OCI-LY7 (cell line): ENCODE results near the gene ZCCHC10. TPM values are rescaled to one million over a fixed set of nuclear protein-coding genes. Genes with fewer than 3 reads are reported as not detected.
A peak's percentile ranks its signal among the peaks of the same experiment; 100 is the strongest.

Source experiments
- BruUV-seq: library from RNA; stranded (reverse); fragments of 400-500 nt; replicated peaks from 2 replicates; lab custom pipeline; 2021; lab: Mats Ljungman, UMichigan
- CTCF ChIA-PET: fragments of 300-600 bp; sonication (Branson Sonifier 250); formaldehyde crosslinking; loops from one replicate; lab custom pipeline; 2022; ENCODE audit warnings: antibody characterized with exemption; ENCODE audit not compliant: unreplicated experiment; lab: Charles Lee
- POLR2A ChIA-PET: fragments of 300-600 bp; sonication (Branson Sonifier 250); formaldehyde crosslinking; loops from one replicate; lab custom pipeline; 2022; ENCODE audit warnings: antibody characterized with exemption; lab: Charles Lee
- DNase-seq: peaks from one replicate; pipeline ENCODE4 v3.0.0-alpha.2; 2015; ENCODE audit warnings: low spot score
- H2AFZ ChIP-seq: fragments of 200-600 bp; sonication (generic), shearing (Covaris generic); 2 replicates; pipeline ENCODE4 v1.6.1; 2014; ENCODE audit warnings: mild to moderate bottlenecking, antibody characterized with exemption, low read length, moderate library complexity
- H3K27ac ChIP-seq: fragments of 200-600 bp; sonication (generic); 2 replicates; pipeline ENCODE4 v1.5.1; 2014; ENCODE audit warnings: mixed run types, low read depth, mild to moderate bottlenecking, moderate library complexity, low read length, inconsistent platforms; ENCODE audit not compliant: poor library complexity, severe bottlenecking
- H3K36me3 ChIP-seq: fragments of 200-600 bp; sonication (generic); 2 replicates; pipeline ENCODE4 v1.6.1; 2014; ENCODE audit warnings: mild to moderate bottlenecking, antibody characterized with exemption, low read length, moderate library complexity, mixed read lengths; ENCODE audit not compliant: insufficient read depth
- H3K4me1 ChIP-seq: fragments of 200-600 bp; sonication (generic); 2 replicates; pipeline ENCODE4 v1.5.1; 2014; ENCODE audit warnings: mild to moderate bottlenecking, low read length; ENCODE audit not compliant: insufficient read depth, poor library complexity, severe bottlenecking
- H3K4me2 ChIP-seq: fragments of 200-600 bp; sonication (generic); 2 replicates; pipeline ENCODE4 v1.6.1; 2014; ENCODE audit warnings: mild to moderate bottlenecking, low read length
- H3K4me3 ChIP-seq: fragments of 200-600 bp; sonication (generic); 2 replicates; pipeline ENCODE4 v1.5.1; 2014; ENCODE audit warnings: mild to moderate bottlenecking, low read depth, low read length; ENCODE audit not compliant: poor library complexity, severe bottlenecking
- H3K79me2 ChIP-seq: fragments of 200-600 bp; sonication (generic); 2 replicates; pipeline ENCODE4 v1.6.1; 2016; ENCODE audit warnings: low read depth, mild to moderate bottlenecking, low read length, moderate library complexity, mixed read lengths; ENCODE audit not compliant: insufficient read depth
- H3K9me2 ChIP-seq: fragments of 200-600 bp; sonication (generic); 2 replicates; pipeline ENCODE4 v1.6.1; 2016; ENCODE audit warnings: mild to moderate bottlenecking, low read length, mixed read lengths; ENCODE audit not compliant: insufficient read depth
- H3K9me3 ChIP-seq: fragments of 200-600 bp; sonication (generic); 2 replicates; pipeline ENCODE4 v1.6.1; 2014; ENCODE audit warnings: mild to moderate bottlenecking, mixed run types, low read length, mixed read lengths
- H4K20me1 ChIP-seq: fragments of 200-600 bp; sonication (generic); 2 replicates; pipeline ENCODE4 v1.6.1; 2014; ENCODE audit warnings: mild to moderate bottlenecking, antibody characterized with exemption, low read length, moderate library complexity, mixed read lengths; ENCODE audit not compliant: insufficient read depth
- EZH2phosphoT487 ChIP-seq: fragments of 200-600 bp; sonication (generic); IDR thresholded peaks from 2 replicates; pipeline ENCODE4 v1.6.1; 2018; ENCODE audit warnings: low read depth, borderline replicate concordance, mild to moderate bottlenecking, mixed run types, antibody characterized with exemption, low read length, moderate library complexity, mixed read lengths
- intact Hi-C: fragments of 100-400 bp; cut with micrococcal nuclease; formaldehyde crosslinking; loops from one replicate; pipeline ENCODE4 v1.10.0; 2022; ENCODE audit not compliant: unreplicated experiment
- total RNA-seq, 2 experiments: library from RNA; depleted of rRNA in 1 of 2; stranded (reverse); fragments of >200 nt in 1 of 2; shearing (Covaris generic) in 1 of 2; gene quantifications; 2 replicates each; pipeline ENCODE4 v1.2.3, GENCODE V29; 2014 to 2022
- TF ChIP-seq, protein P1 (sequence below): fragments of 200-600 bp; sonication (generic); conservative IDR thresholded peaks from 2 replicates; pipeline ENCODE4 v1.5.1; 2014; ENCODE audit warnings: mild to moderate bottlenecking, antibody characterized with exemption, low read length, moderate library complexity, mixed read lengths

ZCCHC10 gene
- total RNA-seq, 2 experiments from 2014 or later: 27.2 to 45.4 TPM

DNA sequence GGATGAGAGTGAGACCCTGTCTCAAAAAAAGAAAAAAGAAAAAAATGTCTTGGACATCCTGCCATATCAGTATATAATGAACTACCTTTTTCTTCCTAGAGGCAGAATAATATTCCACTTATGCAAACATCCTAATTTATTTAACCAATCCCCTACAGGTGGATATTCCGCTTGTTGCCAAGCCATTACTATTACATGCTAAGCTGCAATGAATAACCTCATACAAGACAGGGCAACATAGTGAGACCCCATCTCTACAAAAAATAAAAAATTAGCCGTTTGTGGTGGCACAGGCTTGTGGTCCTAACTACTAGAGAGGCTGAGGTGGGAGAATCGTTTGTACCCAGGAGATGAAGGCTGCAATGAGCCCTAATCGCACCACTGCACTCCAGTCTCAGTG is 61.2 kb downstream of the ZCCHC10 start:
- Histone ChIP-seq H2AFZ (no peak overlapping the region), H3K9me3 (no peaks in the 10 kb centered on the region), H3K36me3 (peaks cover 14% of the 10 kb centered on the region), H3K4me3 (no peak overlapping the region), H3K9me2 (no peaks in the 10 kb centered on the region), H3K4me1 (peaks cover 21% of the 10 kb centered on the region), H3K27ac (no peak overlapping the region), H3K4me2 (no peak overlapping the region), H3K79me2 (peaks cover 29% of the 10 kb centered on the region), H4K20me1 (peaks cover 13% of the 10 kb centered on the region)
- TF ChIP-seq, protein P1, sequence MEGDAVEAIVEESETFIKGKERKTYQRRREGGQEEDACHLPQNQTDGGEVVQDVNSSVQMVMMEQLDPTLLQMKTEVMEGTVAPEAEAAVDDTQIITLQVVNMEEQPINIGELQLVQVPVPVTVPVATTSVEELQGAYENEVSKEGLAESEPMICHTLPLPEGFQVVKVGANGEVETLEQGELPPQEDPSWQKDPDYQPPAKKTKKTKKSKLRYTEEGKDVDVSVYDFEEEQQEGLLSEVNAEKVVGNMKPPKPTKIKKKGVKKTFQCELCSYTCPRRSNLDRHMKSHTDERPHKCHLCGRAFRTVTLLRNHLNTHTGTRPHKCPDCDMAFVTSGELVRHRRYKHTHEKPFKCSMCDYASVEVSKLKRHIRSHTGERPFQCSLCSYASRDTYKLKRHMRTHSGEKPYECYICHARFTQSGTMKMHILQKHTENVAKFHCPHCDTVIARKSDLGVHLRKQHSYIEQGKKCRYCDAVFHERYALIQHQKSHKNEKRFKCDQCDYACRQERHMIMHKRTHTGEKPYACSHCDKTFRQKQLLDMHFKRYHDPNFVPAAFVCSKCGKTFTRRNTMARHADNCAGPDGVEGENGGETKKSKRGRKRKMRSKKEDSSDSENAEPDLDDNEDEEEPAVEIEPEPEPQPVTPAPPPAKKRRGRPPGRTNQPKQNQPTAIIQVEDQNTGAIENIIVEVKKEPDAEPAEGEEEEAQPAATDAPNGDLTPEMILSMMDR: no peak
- no peak for TF ChIP-seq EZH2phosphoT487
- no peak for DNase-seq
- ChIA-PET POLR2A (no interaction called here), CTCF (no interaction called here)
- BruUV-seq: no TSS peak
- intact Hi-C loops: no loop called here

DNA sequence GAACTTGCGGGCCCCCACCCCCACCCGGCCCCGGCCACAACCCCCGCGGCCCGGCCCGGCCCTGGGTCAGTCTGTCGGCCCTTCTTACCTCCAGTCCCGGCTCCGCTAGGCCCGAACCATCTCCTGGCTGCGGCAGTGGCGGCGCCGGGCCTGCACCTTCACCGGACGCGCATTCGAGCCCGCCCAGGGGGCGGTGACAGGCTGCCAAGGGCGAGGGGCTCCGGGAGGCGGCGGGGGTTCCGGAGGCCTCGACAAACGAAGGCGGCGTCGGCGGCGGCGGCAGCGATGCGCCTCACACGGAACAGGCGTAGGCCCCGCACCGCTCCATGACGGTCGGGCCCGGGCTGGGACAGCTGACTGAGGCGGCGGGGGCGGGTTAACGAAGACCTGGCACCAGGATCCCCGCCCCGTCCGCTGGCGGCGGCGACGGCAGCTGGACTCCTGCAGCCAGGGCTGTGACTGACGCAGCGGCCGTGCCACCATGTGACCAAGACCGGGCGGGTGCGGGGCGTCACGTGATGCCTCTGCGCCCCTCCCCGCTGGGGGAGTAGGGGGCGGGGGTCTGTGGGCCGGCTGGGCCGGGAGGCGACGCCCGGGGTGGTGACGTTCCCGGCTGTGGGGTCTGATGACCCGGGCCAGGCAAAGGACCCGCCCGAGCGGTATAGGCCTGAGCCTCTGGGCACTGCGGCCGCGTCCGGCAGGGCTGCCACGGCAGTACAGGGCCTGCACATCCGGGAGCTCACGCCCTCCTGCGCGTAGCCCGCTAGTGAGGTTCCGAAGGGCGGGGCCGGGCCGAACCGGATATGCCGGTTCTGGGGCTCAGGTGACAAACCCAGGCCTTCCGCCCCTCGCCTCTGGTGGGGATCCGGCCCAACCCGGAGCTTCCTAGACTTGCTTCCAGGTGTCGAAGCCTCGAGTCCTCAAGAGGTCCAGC is 62.9 kb downstream of the ZCCHC10 start, which contains the start of gene AFF4:
Gene AFF4 (minus strand): TSS at position 464 of the 934 bp plus-strand sequence. CDS start 26,445 bp downstream, outside the sequence.
- Histone ChIP-seq H3K4me1 (peaks cover 21% of the 10 kb centered on the region), H4K20me1 (peaks cover 13% of the 10 kb centered on the region), H3K4me3 (peak within 1 kb of the TSS; percentile 80), H3K79me2 (peaks cover 46% of the 10 kb centered on the region), H3K9me3 (no peaks in the 10 kb centered on the region; the same call in 1 of the 2 replicates), H2AFZ (peak within 1 kb of the TSS; percentile 90), H3K27ac (peak within 1 kb of the TSS; percentile 68), H3K9me2 (no peaks in the 10 kb centered on the region), H3K4me2 (peak within 1 kb of the TSS; percentile 76), H3K36me3 (peaks cover 27% of the 10 kb centered on the region)
- TF ChIP-seq, protein P1: no peak
- TF ChIP-seq EZH2phosphoT487: no peak
- POLR2A ChIA-PET: interaction anchor here (0.5 to 3.3 kb wide), 16 partner anchors 10 to 1555 kb away, joined by 3 to 14 read pairs (median 3); partner anchors contain the start of gene ZCCHC10
- peak; percentile 95 for DNase-seq
- no TSS peak for BruUV-seq
- CTCF ChIA-PET: interaction anchor here (0.6 to 1.0 kb wide), 3 partner anchors 115 to 453 kb away, joined by 3 to 10 read pairs (median 3); no protein-coding TSS in a partner anchor
- intact Hi-C loops: loop anchor here (1.0 to 2.0 kb wide), 5 partner anchors 63 to 145 kb away; partner anchors contain the start of genes GDF9, UQCRQ and ZCCHC10
